ENCODE results near the gene CRYBA4.

The CRYBA4 gene

GRCh38 chr22:26651815-26652214 is 30.1 kb downstream of the CRYBA4 start:
- TF ChIP-seq ZFX (IDR thresholded peaks at IDR 0.05; ENCODE audit: borderline replicate concordance), result no peak
- no peak for TF ChIP-seq CTCF (IDR thresholded peaks at IDR 0.05)
- H3K27ac ChIP-seq, result no peak overlapping the region

- no peak within 1 kb of the TSS for H3K27ac ChIP-seq
Measured at GRCh38 chr22:26656891-26657851, 35.4 kb downstream of the CRYBA4 start, which contains the start of gene MIAT. Gene MIAT, plus strand, starts transcription at chr22:26657588.

GRCh38 chr22:26658161-26658560 is 36.4 kb downstream of the CRYBA4 start:
- no peak overlapping the region for H3K27ac ChIP-seq

More at GRCh38 chr22:26656891-26657851, 35.4 kb downstream of the CRYBA4 start, which contains the start of gene MIAT:
- TF ChIP-seq CTCF (IDR thresholded peaks at IDR 0.05), result no peak
- no peak for TF ChIP-seq ZFX (IDR thresholded peaks at IDR 0.05; ENCODE audit: borderline replicate concordance)

GRCh38 chr22:26658671-26659478 is 37.1 kb downstream of the CRYBA4 start:
- TF ChIP-seq CTCF (IDR thresholded peaks at IDR 0.05), result no peak
- no peak for TF ChIP-seq ZFX (IDR thresholded peaks at IDR 0.05; ENCODE audit: borderline replicate concordance)
- H3K27ac ChIP-seq, result no peak overlapping the region

More at GRCh38 chr22:26658161-26658560, 36.4 kb downstream of the CRYBA4 start:
- TF ChIP-seq ZFX (IDR thresholded peaks at IDR 0.05; ENCODE audit: borderline replicate concordance) (no peak), CTCF (IDR thresholded peaks at IDR 0.05) (no peak)

- TF ChIP-seq CTCF (IDR thresholded peaks at IDR 0.05), result no peak
- H3K27ac ChIP-seq, result no peak overlapping the region
Measured at GRCh38 chr22:26660356-26660755, 38.6 kb downstream of the CRYBA4 start.

GRCh38 chr22:26660961-26661578 is 39.3 kb downstream of the CRYBA4 start:
- H3K27ac ChIP-seq, result no peak overlapping the region

More at GRCh38 chr22:26660961-26661578, 39.3 kb downstream of the CRYBA4 start:
- TF ChIP-seq ZFX (IDR thresholded peaks at IDR 0.05; ENCODE audit: borderline replicate concordance) (no peak), CTCF (IDR thresholded peaks at IDR 0.05) (no peak)
